B cell (primary cell): ENCODE measurements around the gene DDRGK1. TPM values are rescaled to one million over a fixed set of nuclear protein-coding genes. Genes with fewer than 3 reads are reported as not detected.
A peak's percentile ranks its signal among the peaks of the same experiment; 100 is the strongest.

Source experiments
- ATAC-seq: fragments of 200-7000 bp; cut with Tn5 transposase; one replicate; pipeline ENCODE4 v1.10.0; 2021; ENCODE audit warnings: low read depth, mild to moderate bottlenecking, moderate number of reproducible peaks, moderate library complexity
- CTCF ChIA-PET: fragments of 350-600 bp; sonication (Branson Sonifier 250); formaldehyde crosslinking; loops from one replicate; lab custom pipeline; 2021; ENCODE audit warnings: antibody characterized with exemption, inconsistent platforms; lab: Charles Lee
- POLR2A ChIA-PET: fragments of 350-600 bp; sonication (Branson Sonifier 250); formaldehyde crosslinking; loops from one replicate; lab custom pipeline; 2021; ENCODE audit warnings: antibody characterized with exemption; lab: Charles Lee
- DNase-seq: peaks from one replicate; pipeline ENCODE4 v3.0.0; 2013
- H2AFZ ChIP-seq: 2 replicates; pipeline ENCODE4 v1.6.1; 2012; ENCODE audit warnings: mild to moderate bottlenecking, low read depth, low read length; ENCODE audit not compliant: insufficient read depth, poor library complexity, severe bottlenecking
- H3K27ac ChIP-seq, 2 donors: 1 replicate in 1 of 2; 2 replicates in 1 of 2; pipeline ENCODE4 v1.5.1; 2012 to 2013; ENCODE audit warnings: low read length in 2 of 2, mild to moderate bottlenecking in 2 of 2, moderate library complexity in 1 of 2
- H3K27me3 ChIP-seq, 4 experiments: fragments of 200-600 bp in 1 of 4; sonication (generic) in 1 of 4; replicated peaks in 1 of 4; 1 replicate in 2 of 4; 2 replicates in 2 of 4; pipeline versions ENCODE4 v1.6.1 to v1.7.0; 2013 to 2016; ENCODE audit warnings: low read length in 3 of 4, mild to moderate bottlenecking in 2 of 4, mixed read lengths in 1 of 4, moderate library complexity in 1 of 4; ENCODE audit not compliant: insufficient read depth in 4 of 4, control insufficient read depth in 3 of 4; ENCODE audit errors: control extremely low read depth in 1 of 4
- H3K36me3 ChIP-seq, 2 experiments: replicated peaks in 1 of 2; 1 replicate in 1 of 2; 2 replicates in 1 of 2; pipeline versions ENCODE4 v1.6.1 to v1.7.1; 2013; ENCODE audit warnings: low read length in 1 of 2; ENCODE audit not compliant: insufficient read depth in 2 of 2, control insufficient read depth in 1 of 2; ENCODE audit errors: control extremely low read depth in 1 of 2, extremely low read depth in 1 of 2
- H3K4me1 ChIP-seq, 2 donors: fragments of 200-600 bp in 1 of 2; sonication (generic) in 1 of 2; 1 replicate in 1 of 2; 2 replicates in 1 of 2; pipeline versions ENCODE4 v1.5.1 to v1.6.1; 2013 to 2017; ENCODE audit warnings: low read length in 2 of 2; ENCODE audit not compliant: control insufficient read depth in 2 of 2, insufficient read depth in 2 of 2
- H3K4me2 ChIP-seq: replicated peaks from 2 replicates; pipeline ENCODE3; 2012; ENCODE audit warnings: mild to moderate bottlenecking, low read depth, low read length; ENCODE audit not compliant: poor library complexity, severe bottlenecking
- H3K4me3 ChIP-seq, 5 experiments: fragments of 200-600 bp in 1 of 5; sonication (generic) in 1 of 5; 1 replicate in 3 of 5; 2 replicates in 2 of 5; pipeline versions ENCODE4 v1.5.1 to v1.7.0; 2011 to 2016; ENCODE audit warnings: low read length in 4 of 5, mild to moderate bottlenecking in 4 of 5, low read depth in 2 of 5, control low read depth in 1 of 5, moderate library complexity in 1 of 5; ENCODE audit not compliant: insufficient read depth in 1 of 5; ENCODE audit errors: control extremely low read depth in 1 of 5, extremely low read depth in 1 of 5
- H3K79me2 ChIP-seq: fragments of 200-600 bp; sonication (generic); one replicate; pipeline ENCODE4 v1.6.0; 2016; ENCODE audit warnings: low read length; ENCODE audit not compliant: control insufficient read depth, insufficient read depth
- H3K9ac ChIP-seq: fragments of 200-600 bp; sonication (generic); 2 replicates; pipeline ENCODE4 v1.6.1; 2017; ENCODE audit warnings: mild to moderate bottlenecking, low read length, moderate library complexity
- H3K9me3 ChIP-seq, 3 donors: one replicate each; pipeline versions ENCODE4 v1.6.1 to v1.7.1; 2013; ENCODE audit warnings: low read length in 2 of 3; ENCODE audit not compliant: control insufficient read depth in 2 of 3, insufficient read depth in 1 of 3; ENCODE audit errors: control extremely low read depth in 1 of 3
- H4K20me1 ChIP-seq: 2 replicates; pipeline ENCODE4 v1.6.0; 2012; ENCODE audit warnings: mild to moderate bottlenecking, low read length; ENCODE audit not compliant: insufficient read depth, control insufficient read depth, poor library complexity, severe bottlenecking
- H3K27ac Mint-ChIP-seq: one replicate; pipeline ENCODE4 v1.8.0; 2021; ENCODE audit warnings: mixed read lengths
- H3K27me3 Mint-ChIP-seq: one replicate; pipeline ENCODE4 v1.8.0; 2021; ENCODE audit warnings: mixed read lengths
- H3K4me1 Mint-ChIP-seq: one replicate; pipeline ENCODE4 v1.8.0; 2021; ENCODE audit warnings: mixed read lengths
- H3K4me3 Mint-ChIP-seq: one replicate; pipeline ENCODE4 v1.8.0; 2021; ENCODE audit warnings: mixed read lengths
- H3K9me3 Mint-ChIP-seq: one replicate; pipeline ENCODE4 v1.8.0; 2022; ENCODE audit warnings: mixed read lengths; ENCODE audit not compliant: insufficient read depth
- EZH2 ChIP-seq: IDR thresholded peaks from 2 replicates; pipeline ENCODE4 v1.6.1; 2012; ENCODE audit warnings: borderline replicate concordance, low read depth, mild to moderate bottlenecking, moderate library complexity, low read length; ENCODE audit not compliant: insufficient read depth, poor library complexity, severe bottlenecking
- WGBS: methylation state at CpG from one replicate; pipeline ENCODE4 v1.1.5; 2013; ENCODE audit warnings: missing lambda C conversion rate; ENCODE audit not compliant: insufficient coverage; 5-methylcytosine and 5-hydroxymethylcytosine counted together
- intact Hi-C: fragments of 100-400 bp; cut with micrococcal nuclease; formaldehyde crosslinking; loops from one replicate; pipeline ENCODE4 v1.10.0; 2022
- polyA plus RNA-seq: library from polyadenylated mRNA; depleted of rRNA; stranded (reverse); fragments of >200 nt; gene quantifications from 2 replicates; pipeline ENCODE4 v1.2.3, GENCODE V29; 2012
- total RNA-seq, 2 donors: library from RNA; stranded (reverse); fragments of 120-200 nt in 1 of 2; gene quantifications; 1 replicate in 1 of 2; 2 replicates in 1 of 2; pipeline versions ENCODE4 v1.2.3 to v1.2.4, GENCODE V29; 2013 to 2022
- TF ChIP-seq, protein P1 (sequence below): fragments of 200-600 bp; IDR thresholded peaks from one replicate; pipeline ENCODE4 v1.8.0; 2022; ENCODE audit warnings: antibody characterized with exemption, mild to moderate bottlenecking

The DDRGK1 gene
- total and polyA plus RNA-seq, 2 donors (not counting 1 experiment from before 2014, with no cell fraction given) = 35.6 to 51.9 TPM

DNA sequence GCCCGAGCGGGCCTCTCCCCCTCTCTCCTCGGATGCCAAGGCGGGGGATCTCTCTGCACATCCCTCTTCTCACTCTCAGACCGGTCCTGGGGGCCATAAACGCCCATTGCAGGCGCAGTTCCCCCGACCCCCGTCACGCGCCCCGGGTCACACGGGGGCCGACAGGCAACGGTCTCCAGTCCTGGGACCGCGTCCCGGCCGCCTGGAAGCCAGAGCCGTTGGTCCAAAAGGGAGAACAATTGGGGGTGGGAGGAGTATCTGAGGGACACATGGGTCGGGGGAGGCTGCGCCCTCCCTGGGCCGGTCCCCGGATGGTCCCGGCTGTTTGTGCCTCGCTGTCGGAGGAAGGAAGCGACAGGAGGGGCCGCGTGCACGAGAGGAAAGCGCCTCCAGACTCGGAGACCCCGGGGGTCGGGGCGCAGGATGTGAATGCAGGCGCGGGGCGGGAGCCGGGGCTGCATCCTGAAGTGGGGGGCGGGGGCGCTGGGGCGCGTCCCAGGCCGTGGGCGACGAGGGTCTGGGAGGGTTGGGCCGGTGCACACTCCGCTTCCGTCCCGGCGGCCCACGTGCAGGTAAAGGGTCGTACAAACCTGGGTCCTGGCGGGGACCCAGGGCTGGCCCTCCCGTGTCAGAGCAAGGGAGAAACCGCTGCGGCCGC is 33.6 kb upstream of the DDRGK1 start:
- H3K79me2 ChIP-seq = no peaks in the 10 kb centered on the region
- peak overlapping the region in 4 of 5 experiments; percentile 45 to 64 (median 56) for H3K4me3 ChIP-seq
- TF ChIP-seq, protein P1, sequence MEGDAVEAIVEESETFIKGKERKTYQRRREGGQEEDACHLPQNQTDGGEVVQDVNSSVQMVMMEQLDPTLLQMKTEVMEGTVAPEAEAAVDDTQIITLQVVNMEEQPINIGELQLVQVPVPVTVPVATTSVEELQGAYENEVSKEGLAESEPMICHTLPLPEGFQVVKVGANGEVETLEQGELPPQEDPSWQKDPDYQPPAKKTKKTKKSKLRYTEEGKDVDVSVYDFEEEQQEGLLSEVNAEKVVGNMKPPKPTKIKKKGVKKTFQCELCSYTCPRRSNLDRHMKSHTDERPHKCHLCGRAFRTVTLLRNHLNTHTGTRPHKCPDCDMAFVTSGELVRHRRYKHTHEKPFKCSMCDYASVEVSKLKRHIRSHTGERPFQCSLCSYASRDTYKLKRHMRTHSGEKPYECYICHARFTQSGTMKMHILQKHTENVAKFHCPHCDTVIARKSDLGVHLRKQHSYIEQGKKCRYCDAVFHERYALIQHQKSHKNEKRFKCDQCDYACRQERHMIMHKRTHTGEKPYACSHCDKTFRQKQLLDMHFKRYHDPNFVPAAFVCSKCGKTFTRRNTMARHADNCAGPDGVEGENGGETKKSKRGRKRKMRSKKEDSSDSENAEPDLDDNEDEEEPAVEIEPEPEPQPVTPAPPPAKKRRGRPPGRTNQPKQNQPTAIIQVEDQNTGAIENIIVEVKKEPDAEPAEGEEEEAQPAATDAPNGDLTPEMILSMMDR = no peak
- peak; percentile 34 for TF ChIP-seq EZH2
- CTCF ChIA-PET = interaction anchor here (1.5 to 2.3 kb wide), 2 partner anchors 15 to 19 kb away, joined by 6 read pairs; no protein-coding TSS in a partner anchor
- POLR2A ChIA-PET = interaction anchor here (0.6 kb wide), 1 partner anchor 13 kb away, joined by 3 read pairs; no protein-coding TSS in a partner anchor
- peak overlapping the region; percentile 67 for H3K9ac ChIP-seq
- H3K27ac Mint-ChIP-seq = no peak overlapping the region
- peaks cover 18 to 22% of the 10 kb centered on the region in 2 donors for H3K4me1 ChIP-seq
- H4K20me1 ChIP-seq = no peaks in the 10 kb centered on the region
- H3K4me2 ChIP-seq = peak overlapping the region; percentile 82
- 5% methylated on average over 58 of the region's 59 CpGs for WGBS
- intact Hi-C loops = loop anchor here (2.0 kb wide), 1 partner anchor 15 kb away; no protein-coding TSS in a partner anchor
- peak; percentile 31 for DNase-seq
- H3K9me3 ChIP-seq = peaks cover 0 to 19% (median 0%) of the 10 kb centered on the region in 3 donors
- no peaks in the 10 kb centered on the region for H3K36me3 ChIP-seq
- ATAC-seq = no peak
- peaks cover 47% of the 10 kb centered on the region for H3K27me3 Mint-ChIP-seq
- H3K4me1 Mint-ChIP-seq = peaks cover 19% of the 10 kb centered on the region
- H3K9me3 Mint-ChIP-seq = no peaks in the 10 kb centered on the region
- H3K27me3 ChIP-seq = peaks cover 0 to 72% (median 23%) of the 10 kb centered on the region in 4 experiments
- H3K4me3 Mint-ChIP-seq = peak overlapping the region; percentile 83
- no peak overlapping the region for H3K27ac ChIP-seq
- H2AFZ ChIP-seq = peak overlapping the region; percentile 79
